Inferior parietal cortex (tissue), 1 donor: Measurements from ENCODE around the gene FAM199X.
"Not testable (repeated sequence)": the region's sequence is repeated elsewhere in the genome, so short reads cannot be mapped to it uniquely, and the experiment has no call there.

Source experiments
- DNase-seq: peaks from one replicate; pipeline ENCODE4 v3.0.0-alpha.2; 2016; ENCODE audit errors: extremely low spot score

Gene FAM199X

DNA sequence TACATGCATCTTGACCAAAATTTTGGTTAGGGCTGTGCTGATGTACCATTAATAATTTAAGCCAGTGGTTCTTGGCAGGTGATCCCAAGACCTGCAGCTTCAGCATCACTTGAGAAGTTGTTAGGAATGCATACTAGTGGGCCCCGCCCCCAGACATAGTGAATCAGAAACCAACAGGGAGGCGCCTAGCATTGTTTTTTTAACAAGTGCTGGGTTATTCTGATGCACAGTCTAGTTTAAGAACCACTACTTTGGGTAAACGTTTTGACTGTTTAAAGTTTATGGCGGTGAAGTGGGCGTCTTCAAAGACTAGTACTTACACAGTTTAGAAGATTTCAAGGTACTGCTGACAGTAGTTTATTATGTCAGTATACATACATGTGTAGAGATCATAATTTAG is 23.6 kb downstream of the FAM199X start:
- DNase-seq = no peak

DNA sequence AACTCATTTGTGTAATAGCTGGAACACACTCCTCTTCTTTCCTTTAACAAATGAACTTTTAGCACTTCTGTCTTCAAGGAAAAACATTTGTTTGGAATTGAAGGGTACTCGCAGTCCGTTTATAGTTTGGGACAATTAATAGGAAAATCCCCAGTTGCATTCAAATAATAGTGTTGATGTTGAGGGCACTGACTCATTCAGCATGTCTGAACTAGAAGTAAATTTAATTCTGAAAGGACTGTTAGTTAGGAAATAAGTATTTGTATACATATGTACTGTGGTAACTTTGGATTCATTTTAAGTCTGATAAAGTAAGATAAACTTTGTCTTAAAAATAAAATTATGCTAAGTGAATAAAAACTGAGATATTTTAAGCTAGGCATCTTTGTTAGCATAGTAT is 27.2 kb downstream of the FAM199X start:
- no peak for DNase-seq

DNA sequence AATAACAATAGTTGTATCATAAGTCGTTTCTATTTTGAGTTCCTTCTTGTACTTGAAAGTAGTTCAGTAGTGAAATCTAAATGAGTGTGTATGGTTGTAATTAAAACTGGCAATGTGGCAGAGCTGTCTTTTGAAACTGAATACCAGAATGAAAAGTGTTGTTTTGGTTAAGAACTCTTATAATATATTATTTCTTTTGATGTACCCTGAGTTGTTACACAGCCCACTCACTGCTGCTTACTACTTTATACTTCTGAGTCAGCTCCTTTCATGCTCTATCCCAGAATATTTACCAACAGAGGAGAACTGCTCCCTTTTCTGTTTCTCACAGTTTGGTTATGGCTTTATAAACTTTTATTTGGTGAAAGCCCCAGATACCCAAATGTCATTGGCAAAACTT is 28.8 kb downstream of the FAM199X start:
- DNase-seq = no peak

DNA sequence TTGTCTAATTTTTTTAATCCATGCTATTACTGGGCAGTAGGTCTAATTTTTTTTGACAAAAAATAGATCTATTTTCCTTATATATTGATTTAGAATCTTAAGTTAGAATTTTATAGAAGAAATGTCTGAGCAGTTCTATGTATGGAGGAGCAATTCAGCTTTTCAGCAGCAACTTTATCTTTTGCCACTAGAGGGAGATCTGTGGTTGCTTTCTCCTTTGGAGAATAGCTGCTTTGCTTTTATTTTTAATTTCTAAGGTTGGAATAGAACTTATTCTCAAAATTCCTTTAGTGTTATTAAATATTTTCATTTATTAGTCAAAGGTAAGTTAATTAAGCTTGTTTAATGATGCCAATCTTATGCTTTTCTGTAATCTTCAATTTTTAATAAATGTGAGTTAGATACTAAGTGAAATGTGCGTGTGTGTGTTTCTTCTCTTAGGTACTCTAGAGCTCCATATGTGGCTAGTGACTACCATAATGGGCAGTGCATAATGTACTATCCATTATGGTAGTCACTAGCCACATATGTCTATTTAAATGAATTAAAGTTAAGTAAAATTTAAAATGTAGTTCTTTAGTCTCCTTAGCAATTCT is 29.3 kb downstream of the FAM199X start:
- DNase-seq = peak; percentile 58

DNA sequence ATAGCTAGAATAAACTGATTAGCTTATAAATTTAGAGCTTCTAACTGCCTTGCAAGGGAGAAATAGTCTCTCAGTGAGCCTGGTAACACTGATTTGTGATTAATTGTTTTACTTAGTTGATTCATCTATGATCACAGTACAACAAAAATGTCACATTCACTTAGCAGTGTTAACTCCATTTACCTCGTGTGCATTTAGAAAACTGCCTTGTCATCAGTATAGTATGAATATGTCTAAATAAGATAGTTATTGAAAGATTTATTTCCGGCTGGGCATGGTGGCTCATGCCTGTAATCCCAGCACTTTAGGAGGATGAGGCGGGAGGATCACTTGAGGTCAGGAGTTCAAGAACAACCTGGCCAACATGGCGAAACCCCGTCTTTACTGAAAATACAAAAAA is 39.3 kb downstream of the FAM199X start:
- DNase-seq = no peak

DNA sequence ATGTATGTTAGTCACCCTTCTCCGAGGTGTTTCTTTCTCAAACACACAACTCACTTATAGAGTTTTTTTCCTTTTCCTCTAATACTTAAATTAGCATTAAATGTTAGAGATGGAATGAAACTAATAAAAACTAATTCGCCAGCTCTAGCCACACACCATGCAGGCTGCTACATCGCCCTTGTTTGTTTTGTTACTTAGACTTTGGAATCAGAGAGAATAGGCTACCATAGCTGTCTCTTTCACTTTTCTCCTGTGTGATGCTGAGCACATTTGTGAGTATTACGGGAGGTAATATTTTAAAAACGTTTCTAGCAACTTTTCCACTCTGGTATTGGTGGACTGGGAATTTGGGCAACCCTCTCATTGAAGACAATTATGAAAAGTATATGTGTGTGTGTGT is 44.9 kb downstream of the FAM199X start:
- DNase-seq = no peak

DNA sequence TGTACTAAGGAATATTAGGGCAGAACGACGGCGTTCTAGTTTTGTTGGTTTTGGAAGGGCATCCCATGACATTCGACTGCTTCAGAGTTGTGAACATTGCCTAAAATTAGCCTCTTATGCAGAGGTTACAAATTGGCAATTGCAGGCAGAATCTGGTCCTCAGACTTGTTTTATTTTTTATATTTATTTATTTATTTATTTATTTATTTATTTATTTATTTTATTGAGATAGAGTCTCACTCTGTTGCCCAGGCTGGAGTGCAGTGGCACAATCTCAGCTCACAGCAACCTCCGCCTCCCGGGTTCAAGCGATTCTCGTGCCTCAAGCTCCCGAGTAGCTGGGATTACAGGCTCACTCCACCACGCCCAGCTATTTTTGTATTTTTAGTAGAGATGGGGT is 63.8 kb downstream of the FAM199X start:
- DNase-seq = not testable (repeated sequence)
